ENCODE results near the gene PHF23.

PHF23 gene

DNA sequence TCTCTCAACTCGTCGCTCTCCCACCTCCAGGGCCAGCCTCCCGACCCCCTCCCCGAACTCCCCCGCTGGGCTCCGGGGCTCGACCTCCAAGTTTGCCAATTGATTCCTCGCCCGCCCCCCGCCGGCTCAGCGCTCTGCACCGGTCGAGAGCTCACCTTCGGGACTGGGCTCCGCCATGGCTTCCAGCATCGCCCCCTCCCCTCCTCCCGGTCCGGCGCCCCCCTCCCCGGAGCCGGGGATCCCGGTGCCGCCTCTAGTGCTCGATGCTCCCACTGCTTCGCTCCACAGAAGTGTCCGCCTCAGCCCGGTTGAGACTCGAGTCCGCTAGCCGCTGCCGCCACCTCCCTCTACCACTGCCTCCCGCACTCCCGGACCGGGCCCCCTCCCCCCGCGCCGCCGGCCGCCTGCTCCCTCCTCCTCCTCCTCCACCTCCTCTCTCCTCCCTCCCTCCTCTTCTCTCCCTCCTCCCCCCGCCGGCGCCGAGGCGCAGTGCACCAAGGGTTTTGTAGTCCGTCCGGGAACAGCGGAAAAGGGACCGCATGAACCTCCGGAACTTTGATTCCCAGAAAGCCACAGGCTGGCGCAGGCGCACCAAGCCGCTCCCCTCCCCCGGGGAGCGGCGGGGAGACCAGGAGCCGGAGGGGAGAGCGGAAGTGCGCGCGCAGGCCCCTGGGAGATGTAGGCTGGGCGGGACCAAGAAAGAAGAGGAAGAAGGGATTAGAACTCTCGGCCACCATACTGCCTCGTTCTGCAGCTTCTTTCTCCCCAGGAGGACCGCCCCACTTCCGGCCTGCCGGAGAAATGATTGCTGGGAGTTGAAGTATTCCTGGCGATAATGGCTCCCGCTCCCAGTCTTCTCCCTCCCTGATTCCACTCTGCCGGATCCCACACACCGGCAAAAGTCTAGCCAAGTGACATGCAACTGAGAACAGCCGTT, at the start of gene PHF23:
Gene PHF23 (minus strand): TSS at position 367 of the 937 bp plus-strand sequence. CDS start 178 bp downstream, at position 189.
- peak; percentile 87 to 100 for DNase-seq

DNA sequence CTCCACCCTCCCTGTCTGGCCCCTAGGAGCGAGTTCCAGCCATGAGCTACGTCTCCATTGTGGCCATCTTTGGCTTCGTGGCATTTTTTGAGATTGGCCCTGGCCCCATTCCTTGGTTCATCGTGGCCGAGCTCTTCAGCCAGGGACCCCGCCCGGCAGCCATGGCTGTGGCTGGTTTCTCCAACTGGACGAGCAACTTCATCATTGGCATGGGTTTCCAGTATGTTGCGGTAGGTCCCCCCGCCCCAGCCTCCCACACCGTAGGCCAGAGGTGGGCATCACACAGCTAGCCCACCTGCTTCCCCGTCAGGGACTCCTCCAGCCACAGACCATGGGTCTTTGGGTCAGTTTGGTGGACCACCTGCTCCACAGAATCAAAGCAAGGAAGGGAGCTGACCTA, 46.4 kb upstream of the PHF23 start:
- no peak for DNase-seq

DNA sequence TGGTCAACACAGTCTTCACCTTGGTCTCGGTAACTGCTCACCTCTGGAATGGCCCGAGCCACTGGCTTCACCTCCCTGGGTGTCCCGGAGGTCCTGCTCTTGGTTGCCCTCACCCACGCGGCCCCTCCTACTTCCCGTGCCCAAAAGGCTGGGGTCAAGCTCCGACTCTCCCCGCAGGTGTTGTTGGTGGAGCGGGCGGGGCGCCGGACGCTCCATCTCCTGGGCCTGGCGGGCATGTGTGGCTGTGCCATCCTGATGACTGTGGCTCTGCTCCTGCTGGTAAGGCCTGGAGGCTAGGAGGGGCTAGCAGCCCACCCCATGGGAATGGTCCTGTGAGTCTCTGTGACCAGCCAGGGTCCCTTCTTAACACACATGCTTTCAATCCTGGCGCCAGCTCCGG, 45.7 kb upstream of the PHF23 start:
- DNase-seq, result no peak

DNA sequence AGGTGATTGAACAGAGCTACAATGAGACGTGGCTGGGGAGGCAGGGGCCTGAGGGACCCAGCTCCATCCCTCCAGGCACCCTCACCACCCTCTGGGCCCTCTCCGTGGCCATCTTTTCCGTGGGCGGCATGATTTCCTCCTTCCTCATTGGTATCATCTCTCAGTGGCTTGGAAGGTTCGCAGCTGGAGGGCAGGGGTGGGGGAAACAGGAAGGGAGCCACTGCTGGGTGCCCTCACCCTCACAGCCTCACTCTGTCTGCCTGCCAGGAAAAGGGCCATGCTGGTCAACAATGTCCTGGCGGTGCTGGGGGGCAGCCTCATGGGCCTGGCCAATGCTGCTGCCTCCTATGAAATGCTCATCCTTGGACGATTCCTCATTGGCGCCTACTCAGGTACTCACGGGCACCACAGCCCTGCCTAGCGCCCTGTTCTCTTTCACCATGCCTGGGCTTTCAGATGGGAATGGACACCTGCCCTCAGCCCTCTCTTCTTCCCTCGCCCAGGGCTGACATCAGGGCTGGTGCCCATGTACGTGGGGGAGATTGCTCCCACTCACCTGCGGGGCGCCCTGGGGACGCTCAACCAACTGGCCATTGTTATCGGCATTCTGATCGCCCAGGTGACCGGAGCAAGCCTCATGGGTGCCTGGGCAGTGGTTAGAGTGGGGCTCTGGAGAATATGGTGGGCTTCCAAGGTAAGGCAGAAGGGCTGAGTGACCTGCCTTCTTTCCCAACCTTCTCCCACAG, 44.4 kb upstream of the PHF23 start:
- DNase-seq, result no peak

DNA sequence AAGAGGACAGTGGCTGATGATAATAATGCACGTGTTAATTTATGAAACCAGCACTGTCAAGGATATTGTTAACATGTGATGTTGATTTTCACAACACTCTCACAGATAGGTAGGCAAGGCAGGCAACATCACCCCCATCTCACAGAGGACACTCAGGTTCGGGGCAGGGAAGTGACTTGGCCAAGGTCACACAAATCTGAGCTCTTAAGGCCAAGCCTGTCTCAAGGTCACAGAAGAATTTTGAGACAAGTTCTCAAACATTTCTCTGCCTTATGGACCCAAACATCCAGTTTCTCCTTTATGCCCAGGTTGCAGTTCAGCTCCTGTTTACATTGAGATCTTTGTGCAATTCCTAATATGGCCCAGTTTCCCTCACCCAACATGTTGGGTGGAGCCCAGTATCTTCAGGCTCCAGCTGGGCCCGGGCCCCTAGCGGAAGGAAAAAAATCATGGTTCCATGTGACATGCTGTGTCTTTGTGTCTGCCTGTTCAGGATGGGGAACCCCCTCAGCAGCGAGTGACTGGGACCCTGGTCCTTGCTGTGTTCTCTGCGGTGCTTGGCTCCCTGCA, 43.6 kb upstream of the PHF23 start:
- peak in 1 of 2 donors; percentile 12 for DNase-seq

DNA sequence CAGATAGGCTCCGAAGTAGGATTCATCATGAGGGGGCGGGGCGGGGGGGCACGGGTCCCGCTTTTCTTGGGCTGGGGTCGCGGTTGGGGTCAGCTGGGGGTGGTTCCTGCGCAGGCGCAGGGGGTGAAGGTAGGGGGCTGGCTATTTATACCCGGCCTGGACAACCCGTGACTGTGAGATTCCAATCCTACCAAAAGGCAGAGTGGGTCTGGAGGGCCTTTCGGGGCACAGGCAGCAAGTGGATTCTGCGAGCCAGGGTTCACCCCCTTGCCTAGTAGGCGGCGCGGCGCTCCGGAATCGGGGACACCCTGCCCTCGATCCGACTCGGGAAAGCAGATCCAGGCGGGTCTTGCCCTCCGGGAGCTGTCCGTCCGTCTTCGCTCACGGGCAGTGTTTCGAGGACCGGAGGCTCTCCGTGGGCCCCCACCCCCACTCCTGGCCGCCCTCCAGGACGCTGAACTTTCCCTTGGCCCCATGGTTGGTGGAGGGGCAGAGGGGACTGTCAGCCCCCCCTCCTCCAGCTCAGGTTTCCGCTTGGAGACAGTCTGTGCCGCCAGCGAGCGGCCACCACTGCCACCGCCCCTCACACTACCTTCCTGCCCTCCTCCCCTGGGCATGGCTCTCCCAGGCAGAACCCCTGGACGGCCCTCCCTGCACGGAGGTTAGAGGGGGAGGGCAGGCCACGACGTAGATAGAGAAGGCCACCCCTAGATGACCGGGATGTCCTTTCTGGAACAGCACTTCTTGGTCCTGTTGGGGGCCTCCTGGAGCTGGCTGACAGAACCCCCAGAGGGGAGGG, 42.9 kb upstream of the PHF23 start:
- DNase-seq, result no peak

DNA sequence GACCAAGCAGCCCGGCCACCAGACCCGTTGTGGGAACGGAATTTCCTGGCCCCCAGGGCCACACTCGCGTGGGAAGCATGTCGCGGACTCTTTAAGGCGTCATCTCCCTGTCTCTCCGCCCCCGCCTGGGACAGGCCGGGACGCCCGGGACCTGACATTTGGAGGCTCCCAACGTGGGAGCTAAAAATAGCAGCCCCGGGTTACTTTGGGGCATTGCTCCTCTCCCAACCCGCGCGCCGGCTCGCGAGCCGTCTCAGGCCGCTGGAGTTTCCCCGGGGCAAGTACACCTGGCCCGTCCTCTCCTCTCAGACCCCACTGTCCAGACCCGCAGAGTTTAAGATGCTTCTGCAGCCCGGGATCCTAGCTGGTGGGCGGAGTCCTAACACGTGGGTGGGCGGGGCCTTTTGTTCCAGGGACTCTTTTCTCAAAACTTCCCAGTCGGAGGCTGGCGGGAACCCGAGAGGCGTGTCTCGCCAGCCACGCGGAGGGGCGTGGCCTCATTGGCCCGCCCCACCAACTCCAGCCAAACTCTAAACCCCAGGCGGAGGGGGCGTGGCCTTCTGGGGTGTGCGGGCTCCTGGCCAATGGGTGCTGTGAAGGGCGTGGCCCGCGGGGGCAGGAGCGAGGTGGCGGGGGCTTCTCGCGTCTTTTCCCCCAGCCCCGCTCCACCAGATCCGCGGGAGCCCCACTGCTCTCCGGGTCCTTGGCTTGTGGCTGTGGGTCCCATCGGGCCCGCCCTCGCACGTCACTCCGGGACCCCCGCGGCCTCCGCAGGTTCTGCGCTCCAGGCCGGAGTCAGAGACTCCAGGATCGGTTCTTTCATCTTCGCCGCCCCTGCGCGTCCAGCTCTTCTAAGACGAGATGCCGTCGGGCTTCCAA, 42.1 kb upstream of the PHF23 start, which contains the start of gene SLC2A4:
Gene SLC2A4 (plus strand): TSS at position 645 of the 879 bp plus-strand sequence. CDS start 217 bp downstream, at position 862.
- peak; percentile 19 to 65 for DNase-seq

DNA sequence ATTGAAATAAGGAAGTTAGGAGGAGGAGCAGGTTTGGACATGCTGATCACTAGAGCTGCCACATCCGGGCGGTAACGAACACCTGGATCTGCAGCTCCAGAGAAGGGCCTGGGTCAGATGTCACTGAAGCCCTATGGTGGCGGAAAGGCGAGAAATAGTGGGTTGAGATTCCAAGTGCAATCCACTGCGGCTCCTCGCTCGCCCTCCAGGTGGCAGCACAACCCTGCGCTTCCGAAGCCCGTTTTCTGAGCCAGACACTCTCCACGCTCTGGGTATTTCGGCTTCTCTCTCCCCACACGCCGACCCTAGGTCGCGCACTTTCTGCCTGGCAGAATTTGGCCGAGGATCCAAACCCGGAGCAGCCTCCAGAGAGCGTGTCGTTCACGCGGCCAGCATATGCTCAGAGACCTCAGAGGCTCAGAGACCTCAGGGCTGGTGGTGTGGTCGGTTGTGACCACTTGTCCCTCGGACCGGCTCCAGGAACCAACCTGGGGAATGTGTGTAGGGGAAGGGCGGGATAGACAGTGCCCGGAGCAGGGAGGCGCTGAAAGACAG, 41.3 kb upstream of the PHF23 start:
- DNase-seq, result peak; percentile 59 to 84

DNA sequence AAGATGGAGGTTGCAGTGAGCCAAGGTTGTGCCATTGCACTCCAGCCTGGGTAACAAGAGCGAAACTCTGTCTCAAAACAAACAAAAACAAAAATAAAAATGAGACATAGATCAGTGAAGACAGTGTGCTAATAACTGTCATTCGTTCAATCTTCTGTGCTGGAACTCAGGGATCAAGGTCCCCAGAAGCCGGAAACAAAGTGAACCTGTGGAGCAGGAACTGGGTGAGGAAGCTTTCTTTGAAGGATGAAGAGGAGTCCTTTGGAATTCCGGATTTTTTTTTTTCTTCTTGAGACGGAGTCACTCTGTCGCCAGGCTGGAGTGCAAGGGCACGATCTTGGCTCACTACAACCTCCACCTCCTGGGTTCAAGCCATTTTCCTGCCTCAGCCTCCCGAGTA, 40.2 kb upstream of the PHF23 start:
- no peak for DNase-seq

DNA sequence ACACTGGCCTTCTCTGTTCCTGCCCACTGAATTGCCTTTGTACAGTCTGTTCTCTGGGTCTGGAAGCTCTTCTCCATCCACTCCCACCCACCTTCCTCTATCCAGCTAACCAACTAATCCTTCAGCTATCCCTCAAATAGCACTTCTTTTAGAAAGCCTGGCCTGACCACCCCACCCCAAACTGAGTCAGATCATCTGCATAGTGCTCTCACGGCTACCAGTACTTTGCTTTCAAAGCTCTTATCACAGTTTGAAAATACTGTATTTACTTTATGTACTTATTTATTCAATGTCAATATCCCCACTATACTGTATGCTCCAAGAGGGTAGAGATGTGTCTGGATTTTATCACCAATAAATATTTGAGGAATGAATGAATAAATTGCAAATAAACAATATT, 27.5 kb upstream of the PHF23 start:
- DNase-seq, result no peak

DNA sequence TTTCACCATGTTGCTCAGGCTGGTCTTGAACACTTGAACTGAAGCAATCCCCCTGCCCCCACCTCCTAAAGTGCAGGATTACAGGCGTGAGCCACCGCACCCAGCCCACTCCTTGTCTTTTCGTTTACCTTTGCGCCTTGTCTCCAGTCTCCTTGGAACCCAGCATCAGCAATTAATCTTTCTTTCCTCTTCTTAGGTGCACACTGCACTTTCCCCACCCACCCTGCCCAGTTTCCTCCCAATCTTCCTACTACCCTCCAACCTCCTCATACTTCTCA, 24.5 kb upstream of the PHF23 start:
- no peak for DNase-seq

DNA sequence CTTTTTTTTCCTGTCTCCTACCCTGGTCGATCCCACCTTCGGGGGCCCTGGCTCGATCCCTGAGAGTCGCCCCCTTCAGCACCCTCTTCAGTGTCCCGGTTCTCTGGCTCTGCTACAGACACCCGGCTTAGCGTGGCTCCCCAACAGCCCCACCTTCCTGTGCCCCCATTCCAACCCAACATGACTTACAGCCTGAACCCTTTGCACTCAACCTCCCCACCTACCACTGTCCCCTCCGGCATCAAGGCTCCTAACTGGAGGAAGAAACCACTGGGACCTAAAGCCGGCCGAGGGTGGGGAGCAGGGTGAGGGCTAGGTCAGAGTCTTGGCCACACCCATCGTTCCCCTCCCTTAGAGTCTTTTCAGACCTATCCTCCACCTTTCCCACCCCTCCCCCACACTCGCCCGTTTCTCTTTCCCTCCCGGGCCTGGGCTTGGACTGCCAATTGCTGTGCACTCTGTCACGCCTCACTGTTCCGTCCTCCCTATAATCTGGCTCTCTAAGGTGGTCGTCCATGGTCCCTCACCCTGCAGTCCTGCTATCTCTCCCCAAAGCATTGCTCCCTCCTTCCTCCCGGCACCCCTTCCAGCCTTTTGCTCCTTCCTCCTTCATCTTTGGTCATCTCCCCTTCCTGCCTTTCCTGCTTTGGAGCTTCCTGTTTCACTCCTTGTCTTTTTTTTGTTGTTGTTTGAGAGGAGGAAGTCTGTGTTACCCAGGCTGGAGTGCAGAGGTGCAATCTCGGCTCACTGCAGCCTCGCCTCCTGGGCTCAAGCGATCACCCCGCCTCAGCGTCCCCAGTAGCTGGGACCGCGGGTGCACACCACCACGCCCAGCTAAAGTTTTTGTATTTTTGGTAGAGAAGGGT, 23.9 kb upstream of the PHF23 start:
- DNase-seq, result no peak

DNA sequence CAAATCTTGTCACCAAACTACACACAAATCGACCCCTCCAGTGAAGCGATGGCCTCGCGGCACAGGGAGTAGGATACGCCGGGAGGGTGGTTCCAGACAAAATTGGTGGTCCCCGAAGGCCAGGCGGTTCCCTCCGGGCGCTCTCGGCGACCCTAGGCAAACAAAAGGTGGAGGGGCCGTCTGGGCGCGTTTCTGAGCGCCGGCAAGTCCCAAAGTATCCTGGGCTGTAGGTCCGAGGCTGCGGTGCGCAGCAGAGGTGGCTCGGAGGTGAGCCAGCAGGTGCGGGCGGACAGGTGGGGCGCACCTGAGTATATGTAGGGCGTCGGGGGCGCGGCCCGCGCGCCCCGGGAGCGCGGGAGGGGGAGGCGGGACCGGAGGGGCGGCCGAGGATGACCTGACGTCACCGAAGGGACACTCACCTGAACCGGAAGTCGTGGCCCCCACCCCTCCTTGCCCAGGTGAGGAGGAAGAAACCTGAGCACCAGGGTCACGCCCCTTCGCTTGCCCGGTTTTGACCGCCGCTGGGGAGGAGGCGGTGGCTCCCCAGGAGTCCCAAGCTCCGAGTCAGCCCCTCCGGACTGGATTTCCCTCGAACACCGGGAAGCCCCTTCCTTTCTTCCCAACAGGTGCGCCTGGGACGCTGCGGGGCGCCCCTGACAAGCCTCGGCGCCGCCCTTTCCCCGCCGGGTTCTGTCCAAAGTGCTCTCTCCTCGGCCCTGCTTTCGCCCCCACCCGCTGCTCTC, 23.1 kb upstream of the PHF23 start, which contains the start of gene CLDN7:
Gene CLDN7 (minus strand): TSS at position 287 of the 743 bp plus-strand sequence. CDS start 435 bp downstream, outside the sequence.
- no peak for DNase-seq

DNA sequence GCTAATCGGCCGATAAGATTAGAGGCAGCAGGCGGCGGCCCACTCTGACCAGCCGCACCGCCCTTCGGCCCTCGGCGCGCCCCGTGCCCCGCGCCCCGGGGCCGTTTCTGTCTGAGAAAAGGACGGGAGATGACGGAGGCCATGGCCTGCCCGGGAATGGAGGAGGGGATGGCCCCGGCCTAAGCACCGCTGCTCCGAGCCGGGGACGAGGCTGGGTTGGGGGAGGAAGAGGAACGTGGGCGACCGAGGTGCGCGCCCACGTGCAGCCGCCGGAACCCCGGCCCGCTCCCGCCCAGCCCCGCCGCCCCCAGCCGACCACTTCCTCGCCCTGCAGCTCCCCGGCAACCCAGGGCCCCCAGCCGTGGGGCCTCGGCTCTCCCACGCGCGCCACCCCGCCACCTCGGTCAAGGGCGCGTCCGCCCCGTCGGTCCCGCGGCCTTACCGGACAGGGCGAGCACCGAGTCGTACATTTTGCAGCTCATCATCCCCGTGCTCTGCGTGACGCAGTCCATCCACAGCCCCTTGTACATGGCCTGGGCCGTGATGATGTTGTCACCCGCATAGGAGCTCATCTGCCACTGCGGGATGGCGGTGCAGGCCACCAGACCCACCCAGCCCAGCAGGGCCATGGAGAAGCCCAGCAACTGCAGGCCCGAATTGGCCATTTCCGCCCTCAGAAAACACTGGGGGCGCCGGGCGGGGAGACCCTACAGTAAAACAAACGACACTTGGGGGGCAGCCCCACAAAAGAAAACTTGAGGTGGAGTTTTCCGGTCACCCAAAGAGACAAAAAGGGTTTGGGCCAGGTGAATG, 22.3 kb upstream of the PHF23 start:
- no peak for DNase-seq

DNA sequence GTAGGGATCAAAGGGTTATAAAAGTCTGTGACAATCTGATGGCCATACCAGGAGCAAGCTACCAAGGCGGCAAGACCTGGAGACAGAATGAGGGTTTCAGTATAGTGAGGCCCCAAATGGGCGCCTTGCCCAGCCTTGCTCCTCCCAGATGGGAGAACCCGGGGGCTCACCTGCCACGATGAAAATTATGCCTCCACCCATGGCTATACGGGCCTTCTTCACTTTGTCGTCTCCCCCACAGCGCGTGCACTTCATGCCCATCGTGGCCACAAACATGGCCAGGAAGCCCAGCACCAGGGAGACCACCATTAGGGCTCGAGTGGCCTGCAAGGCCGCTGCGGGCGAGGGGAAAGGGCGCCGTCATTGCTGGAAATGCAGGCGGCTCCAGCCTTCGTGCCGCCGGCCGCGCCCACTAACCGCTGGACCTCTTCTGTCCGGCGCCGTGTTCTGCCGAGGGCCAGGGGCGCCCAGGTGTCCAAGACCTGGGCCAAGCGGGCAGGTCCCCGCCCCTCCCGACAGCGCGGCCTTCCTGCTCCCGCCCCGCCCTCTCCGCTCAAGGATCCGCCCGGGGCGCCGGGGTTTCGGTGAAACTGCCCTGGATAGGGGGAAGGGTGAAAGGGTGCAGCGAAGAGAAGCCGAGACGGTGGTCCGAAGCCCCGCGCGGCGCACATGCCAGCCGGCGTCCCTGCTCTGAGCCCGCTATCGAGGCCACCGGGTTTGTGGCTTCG, 21.6 kb upstream of the PHF23 start:
- no peak for DNase-seq

DNA sequence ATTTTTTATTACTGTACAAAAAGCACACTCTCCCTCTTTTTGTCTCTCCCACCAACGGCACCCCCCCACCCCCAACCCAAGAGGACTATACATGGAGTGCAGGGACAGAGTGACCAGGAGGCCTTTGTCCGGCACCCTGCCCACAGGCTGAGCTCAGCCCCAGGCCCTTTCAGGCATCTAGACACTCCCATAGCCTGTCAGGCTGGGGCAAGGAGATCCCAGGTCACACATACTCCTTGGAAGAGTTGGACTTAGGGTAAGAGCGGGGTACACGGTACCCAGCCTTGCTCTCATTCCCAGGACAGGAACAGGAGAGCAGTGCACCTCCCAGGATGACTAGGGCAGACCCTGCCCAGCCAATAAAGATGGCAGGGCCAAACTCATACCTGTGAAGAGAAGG, 20.9 kb upstream of the PHF23 start:
- no peak for DNase-seq

DNA sequence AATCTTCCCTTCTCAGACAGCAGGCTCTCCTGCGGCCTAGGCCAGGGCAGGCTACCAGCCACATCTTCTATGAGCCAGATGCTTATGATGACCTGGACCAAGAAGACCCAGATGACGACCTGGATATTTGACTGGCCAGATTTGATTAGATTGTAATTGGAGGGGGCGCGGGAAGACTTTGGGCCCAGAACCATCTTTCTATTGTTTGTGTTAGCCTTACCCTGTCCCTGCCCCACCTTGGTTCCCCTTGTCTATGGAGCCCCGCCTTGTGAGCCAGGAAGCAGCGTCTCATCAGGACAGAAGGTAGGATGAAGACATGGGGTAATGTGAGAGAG, 20.3 kb upstream of the PHF23 start:
- no peak for DNase-seq
